ENCODE results near the gene AP1B1.
"Not testable (repeated sequence)": the region's sequence is repeated elsewhere in the genome, so short reads cannot be mapped to it uniquely, and the experiment has no call there.

AP1B1 gene

DNA sequence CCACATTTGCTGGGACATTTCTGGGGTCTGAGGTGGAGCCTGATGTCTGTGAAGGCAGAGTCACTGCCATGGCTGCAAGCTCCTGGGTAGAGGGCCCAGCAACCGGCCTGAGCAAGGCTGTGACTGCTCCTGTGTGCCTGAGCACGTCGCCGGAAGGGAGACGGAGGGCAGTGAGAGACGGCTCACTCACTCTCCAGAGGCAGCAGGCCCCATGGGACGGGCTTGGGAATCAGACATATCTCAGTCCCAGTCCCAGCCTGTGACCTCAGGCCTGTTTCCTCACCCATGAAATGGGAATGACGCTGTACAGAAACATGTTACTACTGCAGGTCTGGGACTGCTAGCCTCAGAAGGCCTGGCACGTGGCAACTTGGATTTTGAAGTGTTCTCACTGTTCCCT, 36.5 kb downstream of the AP1B1 start:
- no peak for DNase-seq

DNA sequence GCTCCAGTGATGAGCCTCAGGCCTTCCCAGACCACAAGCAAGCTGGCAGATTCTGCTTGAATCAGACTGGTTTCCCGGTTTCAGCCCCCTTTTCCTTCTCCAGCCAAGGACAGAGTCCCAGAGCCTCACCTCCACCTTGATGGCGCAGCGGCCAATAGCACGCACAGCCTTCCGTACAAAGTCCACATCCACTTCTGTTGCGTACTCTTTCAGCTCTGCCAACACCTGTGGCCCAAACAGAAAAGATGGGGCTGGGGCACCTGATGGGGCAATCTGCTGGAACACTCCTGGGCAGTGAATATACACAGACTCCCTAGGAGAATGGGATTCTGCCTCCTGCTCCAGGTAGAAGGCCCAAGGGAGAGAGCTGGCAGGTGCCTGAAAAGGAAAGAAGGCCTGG, 37.3 kb downstream of the AP1B1 start:
- DNase-seq, result no peak

DNA sequence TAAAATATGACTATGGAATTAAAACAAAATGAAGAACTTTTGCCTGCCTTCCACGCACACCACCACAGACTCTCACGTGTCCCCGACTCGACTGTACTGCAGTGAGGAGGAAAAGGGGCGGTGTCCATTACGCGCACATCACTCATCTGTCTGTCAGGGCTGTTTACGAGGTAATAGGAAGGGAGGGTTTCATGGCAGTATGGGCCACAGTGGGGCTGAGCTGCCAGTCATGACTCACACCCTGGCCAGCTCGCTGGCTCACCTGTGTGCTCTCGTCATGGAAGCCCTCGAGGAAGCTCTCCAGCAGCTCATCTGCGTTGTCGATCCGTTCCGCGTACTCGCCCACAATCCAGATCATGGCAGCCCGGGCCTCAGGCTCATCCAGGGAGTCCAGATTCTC, 39.4 kb downstream of the AP1B1 start:
- DNase-seq, result no peak

DNA sequence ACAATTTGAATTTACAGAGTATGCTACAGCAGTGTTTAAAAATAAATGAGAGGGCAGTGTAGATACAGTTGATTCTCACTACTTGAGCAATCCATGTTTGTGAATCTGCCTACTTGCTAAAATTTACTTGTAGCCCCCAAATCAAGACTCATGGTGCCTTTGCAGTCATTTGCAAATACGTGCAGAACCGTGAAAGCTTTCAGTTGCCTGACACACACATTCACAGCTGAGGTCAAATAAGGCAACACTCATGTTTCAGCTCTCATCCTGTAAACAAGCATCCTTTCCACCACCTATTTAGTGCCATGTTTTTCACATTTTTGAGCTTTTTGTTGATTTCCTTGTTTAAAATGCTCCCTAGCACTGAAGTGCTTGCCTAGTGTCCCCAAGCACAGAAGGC, 40.3 kb downstream of the AP1B1 start:
- no peak for DNase-seq

DNA sequence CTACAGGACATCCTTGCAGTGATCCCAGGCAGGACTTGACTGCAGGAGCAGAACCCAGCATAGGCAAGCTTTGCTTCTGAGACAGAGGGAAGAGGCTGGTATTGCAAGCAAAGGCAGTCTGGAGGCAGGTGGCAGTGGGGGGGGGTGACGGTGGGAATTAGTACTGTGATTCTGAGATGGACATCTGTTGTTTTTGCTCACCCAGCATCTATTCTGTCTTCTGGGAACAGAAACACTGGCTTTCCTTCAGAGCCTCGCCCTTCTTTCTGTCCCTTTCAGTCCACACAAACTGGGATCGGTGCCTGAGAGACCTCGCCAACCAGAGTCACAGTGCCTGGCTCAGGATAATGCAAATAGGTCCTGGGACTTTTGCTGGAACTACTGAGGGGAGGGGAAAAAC, 41.7 kb downstream of the AP1B1 start:
- DNase-seq, result peak in 51 of 58 donors; percentile 29 to 92 (median 68)

DNA sequence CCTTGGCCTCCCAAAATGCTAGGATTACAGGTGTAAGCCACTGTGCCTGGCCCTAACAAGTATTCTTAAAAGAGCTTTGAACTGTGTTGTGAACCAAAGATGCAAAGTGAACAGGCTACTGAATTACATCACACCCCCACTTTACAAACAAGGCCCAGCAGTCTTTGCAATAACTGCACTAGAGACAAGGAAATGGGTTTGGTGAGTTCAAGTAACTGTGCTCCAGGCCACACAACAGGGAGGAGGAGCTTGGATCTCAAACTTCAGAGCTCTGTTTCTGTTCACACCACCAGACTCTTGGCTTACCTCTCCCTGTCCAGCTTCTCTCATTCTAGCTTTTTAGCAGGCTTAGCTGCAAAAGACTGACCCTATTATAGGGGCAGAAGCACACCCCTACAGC, 42.4 kb downstream of the AP1B1 start:
- DNase-seq, result peak in 15 of 58 donors; percentile 19 to 66 (median 42)

DNA sequence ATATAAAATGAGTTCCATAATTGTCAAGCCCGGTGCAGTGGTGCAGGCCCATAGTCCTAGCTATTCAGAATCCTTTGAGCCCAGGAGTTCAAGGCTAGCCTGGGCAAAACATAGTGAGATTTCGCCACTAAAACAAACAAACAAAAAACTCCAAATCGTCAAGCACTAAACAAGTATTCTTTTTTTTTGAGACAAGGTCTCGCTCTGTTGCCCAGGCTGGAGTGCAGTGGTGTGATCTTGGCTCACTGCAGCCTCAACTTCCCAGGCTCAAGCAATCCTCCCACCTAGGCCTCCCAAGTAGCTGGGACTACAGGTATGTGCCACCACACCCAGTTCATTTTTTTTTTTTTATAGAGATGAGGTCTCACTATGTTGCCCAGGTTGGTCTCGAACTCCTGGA, 43.5 kb downstream of the AP1B1 start:
- not testable (repeated sequence) for DNase-seq

DNA sequence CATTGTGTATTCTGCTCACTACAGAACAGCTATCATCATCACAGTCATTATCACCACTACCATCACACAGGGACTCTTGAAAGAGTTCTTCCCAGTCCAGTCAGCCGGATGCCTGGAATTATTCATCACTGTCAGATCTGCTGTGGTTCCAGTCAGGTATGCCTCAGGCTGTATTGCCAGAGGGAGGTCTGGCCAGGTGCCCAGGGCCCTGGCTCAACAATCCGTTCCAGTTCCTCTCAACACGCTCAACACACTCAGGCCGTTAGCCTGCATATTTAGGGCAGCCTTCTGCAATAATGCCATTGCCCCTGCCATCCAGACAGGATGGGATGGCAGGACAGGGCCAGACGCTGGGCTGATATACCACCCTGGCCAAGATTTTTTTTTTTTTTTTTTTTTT, 44.2 kb downstream of the AP1B1 start:
- peak in 40 of 58 donors; percentile 14 to 80 (median 47) for DNase-seq

DNA sequence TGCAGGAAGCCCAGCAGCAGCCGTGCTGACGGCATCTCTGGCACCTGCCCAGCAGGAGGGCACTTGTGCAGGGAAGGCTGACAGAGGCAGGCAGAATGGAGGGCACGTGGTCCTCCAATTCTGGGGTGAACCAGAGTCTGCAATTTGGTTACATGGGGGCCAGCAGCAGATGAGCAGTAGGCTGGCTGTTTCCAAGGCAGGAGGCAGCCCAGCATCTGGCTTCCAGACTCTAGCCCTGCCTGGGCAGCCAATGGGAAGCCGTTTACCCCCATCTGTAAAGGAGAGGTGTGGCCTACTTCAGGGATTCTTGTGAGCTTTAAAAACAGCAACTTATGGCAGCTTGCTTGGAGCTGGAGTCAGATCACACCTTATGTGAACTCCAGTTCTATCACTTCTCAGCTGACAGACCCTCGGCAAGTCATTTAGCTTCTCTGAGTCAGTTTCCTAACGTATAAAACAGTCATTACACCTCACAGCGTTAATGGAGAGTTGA, 45.0 kb downstream of the AP1B1 start:
- peak in 48 of 58 donors; percentile 12 to 86 (median 42) for DNase-seq

DNA sequence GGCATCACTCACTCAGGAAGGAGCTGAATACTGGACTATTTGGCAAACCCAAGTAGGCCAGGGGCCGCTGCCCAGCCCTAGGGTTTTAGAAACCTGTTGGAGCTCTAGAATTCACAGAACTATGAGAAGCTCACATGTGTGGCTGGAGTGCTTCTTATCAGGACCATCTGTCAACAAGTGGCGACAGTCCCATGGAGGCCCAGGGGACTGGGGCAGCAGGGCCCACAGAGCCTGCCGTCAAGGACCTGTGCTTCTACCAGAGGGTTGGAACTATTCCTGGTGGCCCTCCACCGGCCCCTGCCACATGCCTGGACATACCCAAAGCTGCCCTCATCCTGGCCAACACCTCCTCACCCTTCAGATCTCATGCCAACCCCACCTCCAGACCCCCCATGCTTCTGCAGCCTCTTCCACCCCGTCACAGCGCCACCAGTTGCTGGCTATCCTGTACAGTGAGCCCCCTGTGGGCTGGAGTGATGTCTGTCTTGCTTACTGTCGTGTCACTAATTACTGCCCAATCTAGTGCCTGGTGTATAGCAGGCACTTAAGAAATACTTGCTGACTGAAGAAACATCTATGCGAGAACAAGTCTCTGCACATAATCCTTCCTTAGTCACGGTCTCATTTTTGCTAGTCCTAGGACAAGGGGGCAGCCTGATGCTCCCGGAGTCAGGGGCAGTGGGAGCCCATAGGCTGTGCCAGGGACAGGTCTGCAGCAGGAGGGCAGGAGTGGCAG, 45.6 kb downstream of the AP1B1 start:
- peak in 3 of 58 donors; percentile 12 to 20 (median 19) for DNase-seq

DNA sequence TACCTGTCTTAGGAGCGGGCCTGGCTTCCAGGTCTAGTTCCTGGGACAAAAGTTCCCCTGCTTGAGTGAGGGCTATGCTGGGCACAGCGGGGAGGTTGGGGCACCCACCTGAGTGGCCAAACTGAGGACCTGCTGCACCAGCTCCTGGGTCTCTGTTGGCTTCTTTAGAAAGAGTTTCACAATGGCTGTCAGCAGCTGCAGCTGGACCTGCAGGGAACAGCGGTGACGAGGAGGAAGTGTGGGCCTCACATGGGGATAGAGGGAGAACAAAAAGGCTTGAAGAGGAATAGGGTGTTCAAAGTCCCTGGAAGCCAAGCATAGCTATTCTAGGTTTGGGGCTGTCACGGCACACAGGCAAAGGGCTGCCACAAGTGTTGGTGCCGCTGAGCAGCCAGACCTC, 46.2 kb downstream of the AP1B1 start:
- DNase-seq, result no peak

DNA sequence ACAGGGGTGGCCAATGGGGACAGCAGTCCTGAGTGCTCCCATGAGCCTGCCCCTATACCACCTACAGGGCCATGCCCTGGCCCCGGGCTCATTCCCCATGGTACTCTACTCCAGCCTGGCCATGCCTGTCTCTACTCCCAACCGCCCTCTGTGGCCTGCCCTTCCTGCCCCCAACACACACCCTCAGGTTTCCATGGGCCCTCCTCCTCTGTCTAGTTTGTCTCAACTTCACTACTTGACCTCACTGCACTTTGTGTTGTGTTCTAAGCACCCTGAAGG, 46.6 kb downstream of the AP1B1 start:
- DNase-seq, result no peak

DNA sequence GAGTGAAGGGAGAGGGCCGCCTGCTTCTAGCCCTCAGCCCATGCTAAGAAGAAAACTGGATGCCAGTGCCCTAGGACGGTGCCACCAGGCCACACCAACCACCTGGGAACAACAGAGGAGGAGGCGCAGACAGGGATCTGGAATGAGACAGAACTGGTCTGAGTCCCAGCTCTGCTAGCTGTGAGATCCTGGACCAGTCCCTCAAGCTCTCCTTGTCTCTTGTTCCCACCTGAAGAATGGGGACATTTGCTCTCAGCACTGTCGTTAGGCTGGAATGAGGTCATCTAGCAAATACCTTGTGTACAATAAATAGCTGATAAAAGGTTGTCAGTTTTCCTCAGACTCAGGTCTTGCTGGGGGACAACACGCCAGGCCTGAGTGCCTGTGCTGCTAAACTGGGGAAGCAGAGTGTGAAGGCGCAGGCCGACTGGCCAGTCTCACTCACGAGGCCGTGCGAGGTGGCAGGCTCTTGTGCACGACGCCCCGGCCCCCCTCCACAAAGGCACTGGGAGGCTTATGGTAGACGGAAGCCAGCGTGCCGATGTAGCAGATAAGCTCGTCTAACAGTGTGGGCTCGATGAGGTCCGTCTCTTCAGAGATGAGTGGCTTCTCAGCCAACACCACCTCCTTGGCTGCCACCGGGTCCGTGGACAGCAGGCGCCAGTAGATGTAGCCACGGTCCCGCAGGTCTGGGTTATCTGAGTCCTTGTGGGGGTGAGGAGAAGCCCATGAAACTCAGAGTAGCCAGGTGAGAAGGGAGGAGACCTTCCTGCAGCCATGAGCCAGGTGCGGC, 47.1 kb downstream of the AP1B1 start:
- DNase-seq, result no peak

DNA sequence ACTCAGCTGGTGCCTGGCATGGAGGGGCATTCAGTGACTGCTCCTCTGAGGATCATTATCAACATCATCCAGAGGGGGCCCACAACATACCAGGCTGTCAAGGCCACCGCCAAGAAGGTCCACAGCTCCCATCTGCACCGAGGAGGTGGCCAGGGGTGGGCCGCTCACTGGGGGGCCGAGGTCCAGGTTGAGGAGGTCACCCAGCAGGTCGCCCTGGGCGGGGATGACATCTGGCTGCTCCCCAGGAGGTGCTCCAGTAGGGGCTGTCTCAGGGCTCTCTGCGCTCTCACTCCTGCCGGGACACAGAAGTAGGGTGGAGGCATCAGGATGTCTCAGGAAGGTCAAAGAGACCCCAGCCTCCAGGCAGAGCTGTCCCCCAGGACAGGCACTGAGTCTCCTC, 47.8 kb downstream of the AP1B1 start:
- DNase-seq, result no peak

DNA sequence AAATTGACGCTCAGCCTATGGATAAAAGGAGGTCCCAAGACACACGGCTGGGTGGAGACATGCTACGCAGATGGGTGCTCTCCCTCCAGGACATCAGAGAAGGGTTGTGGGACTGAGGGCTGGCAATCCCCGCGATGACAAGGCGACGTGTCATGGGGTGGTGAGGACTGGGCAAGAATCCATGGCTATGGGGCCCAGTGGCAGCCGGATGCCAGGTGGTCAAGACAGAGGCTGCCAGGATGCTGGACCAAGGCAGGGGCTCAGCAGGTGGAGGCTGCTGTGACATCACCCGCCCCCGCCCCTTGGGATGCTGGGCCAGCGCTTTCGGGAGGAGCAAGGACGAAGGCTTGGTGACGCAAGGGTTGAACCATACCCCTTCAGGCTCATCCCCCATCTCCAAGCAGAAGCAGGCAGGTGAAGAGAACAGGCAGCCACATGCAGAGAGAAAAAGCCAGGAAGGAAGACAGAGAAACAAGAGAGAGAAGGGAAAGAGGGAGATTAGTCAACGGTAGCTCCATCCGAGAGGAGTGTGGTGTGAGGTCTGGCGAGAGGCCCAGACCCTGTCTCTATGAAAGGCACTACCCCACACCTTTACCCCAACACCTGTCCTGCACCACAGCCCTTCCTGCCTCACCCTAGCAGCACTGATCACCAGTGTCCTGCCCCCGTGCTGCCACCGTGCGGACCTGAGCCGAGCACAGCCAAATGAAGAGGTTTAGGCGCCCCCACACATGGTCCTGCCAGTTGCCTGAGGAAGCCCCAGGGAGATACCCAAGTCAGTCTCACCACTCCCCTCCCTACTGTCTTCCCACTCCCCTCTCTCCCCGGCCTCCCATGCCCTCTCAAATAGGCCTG, 48.8 kb downstream of the AP1B1 start:
- DNase-seq, result no peak

DNA sequence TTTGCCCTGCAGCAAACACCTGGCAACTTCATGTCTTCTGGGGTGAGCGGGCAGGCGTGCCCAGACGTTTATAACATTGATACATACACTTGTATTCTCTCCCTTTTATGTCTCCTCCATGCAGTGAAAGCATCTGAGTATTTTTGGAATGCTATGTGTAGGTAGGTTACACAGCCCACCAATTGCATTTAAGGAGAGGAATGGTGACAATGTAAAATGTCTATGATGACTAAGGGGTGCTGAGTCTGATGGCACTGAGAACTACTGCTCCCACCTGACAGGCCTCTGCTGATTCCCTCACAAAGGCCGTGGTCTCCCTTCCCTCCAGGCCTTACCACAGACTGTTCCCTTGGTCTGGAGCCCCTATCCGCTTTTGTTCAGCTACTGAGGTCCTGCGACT, 50.0 kb downstream of the AP1B1 start:
- DNase-seq, result peak in 1 of 58 donors; percentile 28

DNA sequence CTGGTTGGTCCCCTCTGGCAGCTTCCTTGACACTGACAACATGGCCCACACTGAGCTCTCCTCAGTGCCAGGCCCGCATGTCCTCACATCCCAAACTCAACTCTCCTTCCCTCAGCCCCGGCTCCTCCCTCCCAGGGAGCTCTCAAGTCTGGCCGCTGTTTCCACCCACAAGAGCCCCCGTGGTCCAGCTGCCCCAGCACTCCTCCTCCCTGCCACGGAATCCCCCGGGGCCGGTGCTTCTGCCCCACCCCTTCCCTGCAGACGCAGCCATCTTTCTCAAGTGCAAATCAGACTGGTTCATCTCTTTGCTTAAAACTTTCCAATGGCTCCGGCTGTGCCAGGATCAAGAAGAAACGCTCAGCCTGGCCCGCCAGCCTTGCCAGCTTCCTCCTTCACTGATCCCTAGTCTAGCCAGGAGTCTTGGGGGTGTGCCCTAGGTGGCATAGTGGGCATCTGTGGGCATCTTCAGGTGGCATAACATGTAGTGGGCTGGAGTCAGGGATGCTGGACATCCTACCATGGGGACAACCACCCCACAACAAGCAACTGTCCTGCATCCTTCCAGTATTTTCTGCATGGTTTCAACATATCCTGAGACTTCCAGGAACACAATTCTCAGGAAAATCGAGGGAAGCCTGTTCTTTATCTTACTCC, 50.6 kb downstream of the AP1B1 start:
- DNase-seq, result no peak

DNA sequence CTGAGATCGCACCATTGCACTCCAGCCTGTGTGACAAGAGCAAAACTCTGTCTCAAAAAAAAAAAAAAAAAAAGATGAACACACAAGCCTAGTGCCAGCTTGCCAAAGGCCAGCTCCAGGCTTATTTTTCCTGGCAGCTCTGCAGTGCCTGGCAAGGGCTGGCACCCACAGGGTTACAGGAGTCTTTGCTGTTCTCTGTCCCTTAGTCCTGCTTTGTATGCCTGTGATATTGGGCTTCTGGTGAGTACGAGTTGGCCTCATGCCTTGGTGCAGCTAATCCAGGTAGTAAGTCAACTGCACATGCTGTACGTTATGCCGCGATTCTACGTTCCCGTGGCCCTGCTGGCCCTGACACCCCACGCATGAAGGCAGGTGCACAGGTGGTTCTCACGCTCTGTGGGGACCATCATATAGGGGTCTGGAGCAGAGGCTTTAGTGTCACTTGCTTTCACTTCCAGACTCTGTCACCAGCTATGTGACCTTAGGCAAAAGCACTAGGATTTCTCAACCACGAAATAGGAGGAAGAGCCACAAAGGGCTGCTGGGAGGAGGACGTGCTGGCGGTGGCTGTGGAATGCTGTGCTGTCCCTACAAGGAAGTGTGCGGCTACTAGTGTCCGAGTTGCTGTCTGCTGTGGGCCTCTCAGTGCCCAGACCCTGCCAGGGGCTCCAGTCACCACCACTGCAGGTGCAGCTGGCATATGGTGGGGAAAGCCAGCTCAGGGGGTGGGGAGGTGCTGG, 51.4 kb downstream of the AP1B1 start:
- peak in 7 of 58 donors; percentile 20 to 53 (median 27) for DNase-seq

DNA sequence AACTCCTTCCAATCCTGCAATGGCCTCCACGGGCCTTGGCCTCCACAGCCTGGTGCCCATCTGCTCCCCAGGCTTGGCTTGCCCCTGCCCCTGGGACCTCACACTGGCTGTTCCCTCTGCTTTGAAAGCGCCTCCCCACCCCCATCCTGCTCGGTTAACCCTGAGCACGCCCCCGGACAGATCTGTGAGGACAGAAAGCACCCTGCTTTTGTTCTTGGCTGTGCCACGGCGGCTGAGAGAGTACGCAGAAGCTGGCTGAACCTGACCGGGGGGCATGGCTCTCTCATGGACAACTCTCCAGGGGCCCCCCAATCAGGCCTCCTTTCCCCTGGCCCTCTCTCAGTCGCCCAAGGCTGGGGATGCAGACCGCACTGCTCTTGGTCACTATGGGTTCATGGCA, 52.7 kb downstream of the AP1B1 start:
- DNase-seq, result no peak

DNA sequence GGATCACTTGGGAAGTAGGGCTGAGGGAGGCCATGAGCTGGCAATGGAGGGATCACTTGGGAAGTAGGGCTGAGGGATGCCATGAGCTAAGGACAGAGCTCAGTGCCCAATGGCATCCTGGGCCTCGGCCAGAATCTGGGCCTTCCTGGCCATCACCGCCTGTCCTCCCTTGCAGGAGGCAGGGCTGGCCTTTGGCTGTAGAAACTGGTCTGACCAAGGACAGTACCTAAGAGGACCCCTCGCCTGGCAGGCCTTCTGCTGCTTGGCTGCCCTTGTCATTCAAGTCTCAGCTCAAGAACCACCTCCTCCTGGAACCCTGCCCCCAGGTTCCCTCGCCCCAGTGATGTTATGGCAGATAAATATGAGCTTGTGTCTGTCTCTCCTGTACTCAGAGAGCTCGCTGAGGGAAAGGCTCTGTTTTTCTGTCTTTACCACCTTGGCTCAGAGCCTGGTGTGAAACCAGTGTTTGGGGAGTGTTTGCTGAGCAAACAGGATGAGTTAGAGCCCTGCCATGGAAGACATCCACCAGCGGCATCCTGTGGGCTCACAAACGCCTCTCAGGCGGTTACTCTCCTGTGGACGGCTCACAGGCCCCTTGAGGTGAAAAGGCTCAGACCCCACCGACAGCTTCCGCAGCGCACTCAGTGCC, 53.5 kb downstream of the AP1B1 start:
- peak in 5 of 58 donors; percentile 19 to 47 (median 31) for DNase-seq

Measured in anterior cingulate cortex (tissue), 58 donors.